MV-4-11 (cell line): ENCODE results near the gene CMTM1.

Experiments
- DNase-seq: peaks from one replicate; lab custom pipeline; 2025; lab: John Stamatoyannopoulos, UW

The CMTM1 gene

DNA sequence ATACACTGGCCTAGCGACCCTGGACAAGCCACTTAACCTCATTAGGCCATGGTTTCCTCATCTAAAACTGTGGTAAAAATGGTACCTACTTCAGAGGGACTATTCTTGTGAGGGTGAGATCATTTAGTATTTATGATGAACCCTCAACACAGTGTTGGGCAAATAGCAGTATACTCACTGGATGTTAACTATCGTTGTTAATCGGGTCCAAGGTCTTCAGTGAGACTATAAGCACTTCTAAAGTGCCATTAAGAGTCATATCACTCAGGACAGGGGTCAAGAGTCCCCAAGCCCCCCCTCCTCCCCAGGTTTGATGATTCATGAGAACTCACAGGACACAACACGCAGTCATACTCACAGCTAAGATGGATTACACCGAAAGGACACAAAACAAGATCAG, 27.3 kb upstream of the CMTM1 start:
- DNase-seq = no peak

- no peak for DNase-seq
Observed at GRCh38 chr16:66539623-66540469, 26.4 kb upstream of the CMTM1 start.

DNA sequence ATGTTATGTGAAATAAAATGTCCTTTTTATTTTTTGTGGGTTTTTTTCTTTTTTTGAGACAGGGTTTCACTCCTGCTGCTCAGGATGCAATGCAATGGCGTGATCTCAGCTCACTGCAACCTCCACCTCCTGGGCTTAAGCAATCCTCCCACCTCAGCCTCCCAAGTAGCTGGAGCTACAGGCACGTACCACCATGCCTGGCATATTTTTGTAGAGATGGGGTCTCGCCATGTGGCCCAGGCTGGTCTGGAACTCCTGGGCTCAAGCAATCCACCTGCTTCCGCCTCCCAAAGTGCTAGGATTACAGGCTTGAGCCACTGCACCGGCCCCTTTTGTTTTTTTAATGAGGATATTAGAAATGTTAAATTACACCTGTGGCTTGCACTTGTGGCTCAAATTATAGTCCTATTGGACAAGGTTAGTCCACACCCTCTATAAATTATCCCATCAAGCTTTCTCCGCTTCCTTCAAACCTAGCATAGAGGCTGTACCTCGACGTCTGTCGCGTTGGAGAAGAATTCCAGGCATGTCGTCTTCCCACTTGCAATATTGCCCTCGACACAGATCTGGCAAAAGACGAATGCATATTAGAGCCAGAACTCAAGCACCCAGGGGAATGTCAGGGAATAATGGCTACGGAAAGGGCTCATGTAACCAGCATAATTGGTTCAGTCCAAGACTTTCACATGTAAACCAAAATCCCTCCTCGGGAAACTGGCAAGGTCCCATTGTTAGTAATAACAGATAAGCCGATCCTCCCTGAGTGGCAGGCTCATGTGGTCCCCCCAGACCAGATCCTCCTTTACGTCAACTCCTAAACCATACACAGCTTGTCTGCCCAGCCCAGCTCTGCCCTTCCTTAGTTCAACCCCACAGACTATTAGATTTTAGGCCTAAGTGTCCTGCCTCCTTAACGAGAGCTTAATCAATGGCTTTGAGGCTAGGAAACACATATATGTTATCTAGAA, 24.6 kb upstream of the CMTM1 start:
- DNase-seq = no peak

DNA sequence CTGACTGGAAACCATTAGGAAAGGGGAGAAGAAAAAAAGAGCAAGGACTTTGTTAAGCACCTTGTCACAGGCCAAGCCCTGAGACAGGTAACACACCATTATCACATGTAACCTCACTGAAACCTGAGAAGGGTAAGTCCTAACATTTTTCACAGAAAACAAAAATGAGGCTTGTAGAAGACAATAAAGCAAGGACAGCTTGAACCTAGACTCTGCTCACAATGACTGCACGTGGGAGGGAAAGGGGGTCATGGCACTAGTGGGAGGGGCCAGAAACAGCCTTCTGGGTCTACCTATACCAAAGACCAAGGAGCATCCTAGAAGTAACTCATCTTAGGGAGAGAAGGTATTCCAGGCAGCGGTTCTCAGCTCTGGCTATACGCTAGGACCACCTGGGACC, 23.8 kb upstream of the CMTM1 start:
- no peak for DNase-seq

DNA sequence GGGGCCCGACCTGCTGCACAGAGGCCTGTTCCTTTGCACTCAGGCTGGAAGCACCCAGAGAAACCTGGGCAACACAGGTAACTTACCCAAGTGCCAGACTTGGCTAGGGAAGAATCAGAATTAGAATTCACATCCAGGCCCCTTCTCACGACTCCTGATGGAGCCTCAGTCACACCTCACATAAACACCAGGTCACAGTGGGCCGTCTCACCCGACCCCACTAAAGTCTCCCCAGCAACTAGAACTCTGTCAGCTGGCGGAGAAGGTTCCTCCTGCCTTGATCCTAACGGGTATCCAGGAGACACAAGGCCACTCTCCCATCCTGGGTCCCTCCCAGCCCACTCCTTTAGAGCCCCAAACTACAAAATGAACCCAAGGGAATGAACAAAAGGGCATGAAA, 22.7 kb upstream of the CMTM1 start:
- no peak for DNase-seq

- no peak for DNase-seq
Observed at GRCh38 chr16:66544016-66544757, 22.1 kb upstream of the CMTM1 start.

GRCh38 chr16:66547101-66547989, 18.9 kb upstream of the CMTM1 start:
- no peak for DNase-seq

GRCh38 chr16:66548068-66548467, 18.2 kb upstream of the CMTM1 start:
- DNase-seq = peak; percentile 30

- DNase-seq = no peak
Observed at GRCh38 chr16:66548868-66549267, 17.4 kb upstream of the CMTM1 start.

GRCh38 chr16:66549284-66550131, 16.7 kb upstream of the CMTM1 start, which contains the start of gene TK2:
Gene TK2 (minus strand): TSS chr16:66550122. CDS start chr16:66550061, 61 bp downstream.
- peak; percentile 49 for DNase-seq

DNA sequence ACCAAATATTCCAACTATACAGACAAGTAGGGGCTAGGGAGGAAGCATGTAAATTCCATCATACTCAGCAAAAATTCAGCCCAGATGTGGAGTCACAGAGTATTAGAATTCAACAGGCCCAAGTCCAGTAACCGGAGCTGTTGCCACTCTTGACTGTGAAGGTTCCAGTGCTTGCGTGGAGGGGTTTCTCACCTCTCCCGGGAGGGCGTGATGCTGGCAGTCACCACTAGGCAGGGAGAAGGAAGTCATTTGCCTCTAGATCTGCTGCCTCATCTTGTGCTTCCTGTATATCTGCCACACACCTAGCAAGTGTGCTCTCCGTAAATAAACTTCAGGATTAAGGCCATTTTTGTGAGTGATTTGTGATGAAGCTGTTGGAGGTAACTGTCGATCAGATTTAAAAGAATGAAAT, 14.9 kb upstream of the CMTM1 start:
- peak; percentile 70 for DNase-seq

GRCh38 chr16:66551788-66552285, 14.4 kb upstream of the CMTM1 start:
- no peak for DNase-seq

DNA sequence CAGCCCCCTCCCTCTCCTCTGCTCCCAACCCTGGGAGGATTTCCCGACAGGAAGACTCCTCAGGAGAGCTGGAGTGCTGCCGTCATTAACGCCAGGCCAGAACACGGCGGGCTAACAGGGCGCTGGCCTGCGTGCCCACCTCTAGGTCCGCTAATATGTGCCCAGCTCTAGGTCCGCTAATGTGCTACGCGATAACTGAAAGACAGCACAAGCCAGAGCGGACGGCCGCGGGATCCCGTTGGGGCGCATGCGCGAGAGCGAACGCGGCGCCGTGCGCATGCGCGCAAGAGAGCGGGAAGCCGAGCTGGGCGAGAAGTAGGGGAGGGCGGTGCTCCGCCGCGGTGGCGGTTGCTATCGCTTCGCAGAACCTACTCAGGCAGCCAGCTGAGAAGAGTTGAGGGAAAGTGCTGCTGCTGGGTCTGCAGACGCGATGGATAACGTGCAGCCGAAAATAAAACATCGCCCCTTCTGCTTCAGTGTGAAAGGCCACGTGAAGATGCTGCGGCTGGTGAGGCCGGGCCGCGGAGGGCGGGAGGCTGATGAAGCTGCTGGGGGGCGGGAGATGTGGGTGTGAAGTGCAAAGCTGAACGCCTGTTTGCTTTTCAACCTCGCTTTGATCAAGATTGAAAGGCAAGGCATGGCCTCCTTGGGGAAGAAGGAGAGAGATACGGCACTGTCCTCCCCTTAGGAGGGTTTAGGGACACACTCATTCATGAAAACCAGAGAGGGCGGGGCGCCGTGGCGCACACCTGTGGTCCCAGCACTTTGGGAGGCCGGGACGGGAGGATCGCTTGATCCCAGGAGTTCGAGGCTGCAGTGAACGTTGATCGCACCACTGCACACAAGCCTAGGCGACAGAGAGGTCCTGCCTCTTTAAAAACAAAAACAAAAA, 13.7 kb upstream of the CMTM1 start, which contains the start of gene CKLF:
Gene CKLF, plus strand, starts transcription at position 291 of the 892 bp plus-strand sequence. Its CDS starts 140 bp downstream, at position 431.
- peak; percentile 85 for DNase-seq

DNA sequence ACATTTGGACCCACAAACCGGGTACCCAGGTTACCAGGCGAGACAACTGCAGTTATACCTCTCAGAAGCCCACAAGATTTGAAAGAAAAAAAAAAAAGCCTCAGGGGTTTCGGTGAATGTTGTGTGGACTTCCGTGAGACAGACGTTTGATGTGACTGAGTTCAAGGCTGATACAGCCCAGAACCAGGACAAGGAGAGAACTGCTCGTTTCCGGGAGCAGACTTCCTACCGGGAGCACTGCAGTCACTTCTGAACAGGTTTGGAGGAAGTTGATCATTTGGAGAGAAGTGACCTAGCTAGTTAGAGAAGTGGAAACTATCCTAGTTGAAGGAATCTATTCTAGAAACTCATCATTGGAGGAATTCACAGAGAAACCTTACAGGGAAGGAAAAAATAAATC, 13.0 kb upstream of the CMTM1 start:
- peak; percentile 21 for DNase-seq

- no peak for DNase-seq
Observed at GRCh38 chr16:66554021-66554420, 12.2 kb upstream of the CMTM1 start.

- no peak for DNase-seq
Observed at GRCh38 chr16:66554495-66554894, 11.7 kb upstream of the CMTM1 start.

DNA sequence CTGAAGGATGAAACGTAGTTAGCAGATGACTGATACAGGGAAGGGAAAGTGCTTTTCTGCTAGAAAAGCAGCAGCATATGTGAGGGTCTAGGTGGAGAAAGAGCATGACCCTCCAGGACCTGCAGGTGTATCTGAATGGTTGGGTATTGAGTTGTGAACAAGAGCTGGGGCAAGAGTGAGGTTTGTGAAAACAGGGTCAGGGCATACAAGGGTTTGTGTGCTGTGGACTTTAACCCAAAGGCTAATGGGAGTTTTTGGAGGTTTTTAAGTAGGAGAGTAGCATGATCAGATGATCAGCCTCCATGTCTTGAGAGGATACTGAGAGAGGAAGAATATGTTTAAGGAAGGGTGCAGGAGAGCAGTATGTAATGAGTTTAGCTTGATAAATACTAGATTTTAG, 6.1 kb upstream of the CMTM1 start:
- DNase-seq = no peak

DNA sequence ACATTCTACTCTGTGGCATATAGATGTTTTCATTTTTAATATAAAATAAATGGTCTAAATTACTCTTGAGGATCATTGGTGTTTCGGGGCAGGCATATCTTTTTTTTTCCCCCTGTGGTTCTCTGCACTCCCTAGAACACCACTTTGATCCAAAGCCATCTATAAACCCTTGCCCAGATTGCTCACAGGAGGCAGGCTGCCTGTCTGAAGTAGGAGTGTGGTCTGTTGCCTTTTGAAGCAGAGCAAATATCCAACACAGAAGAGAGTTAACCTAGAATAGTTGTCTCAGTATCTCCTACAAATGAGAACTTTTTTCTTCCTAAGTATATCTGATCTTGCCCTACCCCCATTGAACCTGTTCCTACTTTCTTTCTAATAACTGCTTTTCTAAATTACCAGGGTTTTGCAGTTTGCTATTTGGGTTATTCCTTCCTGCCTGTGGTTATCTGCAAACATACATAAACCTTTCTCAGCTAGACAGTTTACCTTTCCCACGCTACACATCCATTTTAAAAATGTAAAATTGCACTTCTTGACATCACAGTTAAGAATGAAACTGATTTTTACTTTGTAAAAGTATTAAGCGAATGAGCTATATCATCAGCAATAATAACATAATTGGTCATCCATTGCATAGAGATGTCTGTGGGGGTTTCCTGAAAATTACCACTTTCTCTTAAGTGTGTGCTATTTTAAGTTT, 4.7 kb upstream of the CMTM1 start:
- no peak for DNase-seq
